HepG2 (cell line): ENCODE data around the gene MAGI1. TPM values are rescaled to one million over a fixed set of nuclear protein-coding genes. Genes with fewer than 3 reads are reported as not detected.

ENCODE experiments used
- ATAC-seq: fragments of 200-7000 bp; cut with Tn5 transposase; 3 replicates; pipeline ENCODE4 v1.9.1; 2020; ENCODE audit warnings: mild to moderate bottlenecking, moderate library complexity
- BruUV-seq: library from RNA; stranded (reverse); fragments of 400-500 nt; replicated peaks from 2 replicates; lab custom pipeline; 2021; lab: Mats Ljungman, UMichigan
- CTCF ChIA-PET: fragments of 300-600 bp; formaldehyde crosslinking; extraction: SDS; loops from one replicate; lab custom pipeline; 2021; ENCODE audit warnings: low total read pairs, inconsistent platforms, low intra/inter-chr PET ratio; lab: Yijun Ruan, JAX
- POLR2A ChIA-PET: fragments of 350-600 bp; sonication (Branson Sonifier 250); formaldehyde crosslinking; loops from one replicate; lab custom pipeline; 2020; ENCODE audit warnings: antibody characterized with exemption, inconsistent platforms; lab: Yijun Ruan, JAX
- DNase-seq: peaks from one replicate; pipeline ENCODE4 v3.0.0-alpha.2; 2015; ENCODE audit warnings: low spot score
- FAIRE-seq: peaks from 3 replicates; lab custom pipeline; 2011; peaks lifted over from hg19 to GRCh38; lab: Jason Lieb, UNC
- H2AFZ ChIP-seq: one replicate; pipeline ENCODE4 v1.6.1; 2011; ENCODE audit warnings: low read length, inconsistent platforms
- H3K27ac ChIP-seq: fragments of 300-600 bp; 3 replicates; pipeline ENCODE4 v1.8.0; 2011; ENCODE audit warnings: mixed run types, mild to moderate bottlenecking, mixed read lengths, low read length, inconsistent platforms; ENCODE audit not compliant: insufficient read depth; ENCODE audit errors: extremely low read length
- H3K27me3 ChIP-seq, 2 experiments: fragments of 200-600 bp in 1 of 2; 2 replicates in 1 of 2; 3 replicates in 1 of 2; pipeline versions ENCODE4 v1.6.0 to v1.8.0; 2011; ENCODE audit warnings: low read length in 2 of 2, mild to moderate bottlenecking in 2 of 2, moderate library complexity in 2 of 2, inconsistent platforms in 1 of 2; ENCODE audit not compliant: insufficient read depth in 2 of 2, control insufficient read depth in 1 of 2
- H3K36me3 ChIP-seq, 2 experiments: fragments of 200-600 bp in 1 of 2; replicated peaks in 1 of 2; 2 replicates in 1 of 2; 3 replicates in 1 of 2; pipeline versions ENCODE4 v1.5.1 to v1.8.0; 2011; ENCODE audit warnings: low read length in 2 of 2, inconsistent platforms in 1 of 2; ENCODE audit not compliant: insufficient read depth in 2 of 2, control insufficient read depth in 1 of 2
- H3K4me1 ChIP-seq: 2 replicates; pipeline ENCODE4 v1.5.1; 2012; ENCODE audit warnings: low read length, inconsistent platforms; ENCODE audit not compliant: insufficient read depth
- H3K4me2 ChIP-seq: 2 replicates; pipeline ENCODE4 v1.6.0; 2011; ENCODE audit warnings: low read depth, low read length, inconsistent platforms
- H3K4me3 ChIP-seq, 3 experiments: fragments of 200-600 bp in 1 of 3; sonication (generic), shearing (Covaris generic) in 1 of 3; replicated peaks in 1 of 3; 2 replicates each; pipeline ENCODE4 v1.5.1; 2011 to 2016; ENCODE audit warnings: low read length in 3 of 3, inconsistent platforms in 2 of 3, low read depth in 2 of 3, mild to moderate bottlenecking in 2 of 3, control low read depth in 1 of 3, mixed read lengths in 1 of 3; ENCODE audit not compliant: insufficient read depth in 1 of 3
- H3K79me2 ChIP-seq: one replicate; pipeline ENCODE4 v1.6.1; 2011; ENCODE audit warnings: low read length, inconsistent platforms; ENCODE audit not compliant: insufficient read depth
- H3K9ac ChIP-seq: 2 replicates; pipeline ENCODE4 v1.6.0; 2011; ENCODE audit warnings: mild to moderate bottlenecking, low read depth, low read length, inconsistent platforms; ENCODE audit not compliant: insufficient read depth
- H3K9me3 ChIP-seq: 2 replicates; pipeline ENCODE4 v1.5.1; 2012; ENCODE audit warnings: mild to moderate bottlenecking, low read length
- H4K20me1 ChIP-seq: 2 replicates; pipeline ENCODE4 v1.6.0; 2011; ENCODE audit warnings: inconsistent platforms, mild to moderate bottlenecking, low read length, moderate library complexity; ENCODE audit not compliant: insufficient read depth
- HMGXB4 ChIP-seq, 2 experiments: sonication (generic) in 1 of 2; formaldehyde crosslinking in 1 of 2; IDR thresholded peaks; 2 replicates each; pipeline versions ENCODE4 v1.4.0 to v1.6.1; 2018 to 2020; ENCODE audit warnings: missing genetic modification reagents in 2 of 2, borderline replicate concordance in 1 of 2, low read depth in 1 of 2, mild to moderate bottlenecking in 1 of 2, missing biosample characterization in 1 of 2
- HOXA3 ChIP-seq: sonication (generic); formaldehyde crosslinking; IDR thresholded peaks from 2 replicates; pipeline ENCODE4 v1.5.0; 2020; ENCODE audit warnings: missing genetic modification reagents
- PCBP1 ChIP-seq: fragments of 200-400 bp; formaldehyde crosslinking; IDR thresholded peaks from 2 replicates; pipeline ENCODE4 v1.6.1; 2017; ENCODE audit warnings: mild to moderate bottlenecking, low read depth, low read length, borderline replicate concordance
- PHF20 ChIP-seq: sonication (generic); formaldehyde crosslinking; IDR thresholded peaks from 2 replicates; pipeline ENCODE4 v1.5.0; 2020; ENCODE audit warnings: mild to moderate bottlenecking, missing genetic modification reagents
- RFX1 ChIP-seq: fragments of 450-650 bp; IDR thresholded peaks from 2 replicates; pipeline ENCODE4 v1.6.1; 2017
- TMF1 ChIP-seq: sonication (generic); formaldehyde crosslinking; IDR thresholded peaks from 2 replicates; pipeline ENCODE4 v1.8.1; 2022; ENCODE audit warnings: low read depth, missing genetic modification reagents
- TOPORS ChIP-seq: sonication (generic); formaldehyde crosslinking; IDR thresholded peaks from 2 replicates; pipeline ENCODE4 v1.8.0; 2023; ENCODE audit warnings: mild to moderate bottlenecking, missing genetic modification reagents
- ZFP36 ChIP-seq: fragments of 150-350 bp; IDR thresholded peaks from 2 replicates; pipeline ENCODE4 v1.6.1; 2018; ENCODE audit warnings: borderline replicate concordance, low read length, low read depth; ENCODE audit not compliant: partially characterized antibody
- ZNF205 ChIP-seq: IDR thresholded peaks from 2 replicates; pipeline ENCODE4 v1.6.1; 2018; ENCODE audit warnings: missing biosample characterization, missing genetic modification reagents
- ZNF564 ChIP-seq: sonication (generic); formaldehyde crosslinking; IDR thresholded peaks from 2 replicates; pipeline ENCODE4 v1.8.1; 2023; ENCODE audit warnings: mild to moderate bottlenecking, missing genetic modification reagents
- ZNF577 ChIP-seq: sonication (generic); formaldehyde crosslinking; IDR thresholded peaks from 2 replicates; pipeline ENCODE4 v1.4.0; 2020; ENCODE audit warnings: mild to moderate bottlenecking, low read depth, missing genetic modification reagents, borderline replicate concordance
- ZNF781 ChIP-seq: sonication (generic); formaldehyde crosslinking; IDR thresholded peaks from 2 replicates; pipeline ENCODE4 v1.5.1; 2020; ENCODE audit warnings: borderline replicate concordance, mild to moderate bottlenecking, missing genetic modification reagents; ENCODE audit errors: not compliant biosample characterization
- ZSCAN30 ChIP-seq: sonication (generic); formaldehyde crosslinking; IDR thresholded peaks from 2 replicates; pipeline ENCODE4 v1.5.0; 2020; ENCODE audit warnings: mild to moderate bottlenecking, missing genetic modification reagents
- WGBS: methylation state at CpG from one replicate; pipeline ENCODE4 v1.1.6; 2017; ENCODE audit warnings: low lambda C conversion rate; 5-methylcytosine and 5-hydroxymethylcytosine counted together
- in situ Hi-C: cut with HindIII; loops from 2 replicates; pipeline ENCODE4 v1.10.0; 2017; ENCODE audit warnings: low pct_unique_long_range_greater_than_20kb; ENCODE audit not compliant: extremely low pct_ligation_motif_present
- intact Hi-C: fragments of 100-400 bp; cut with micrococcal nuclease; formaldehyde crosslinking; loops from one replicate; pipeline ENCODE4 v1.10.0; 2022; ENCODE audit not compliant: unreplicated experiment
- polyA plus RNA-seq, 8 experiments: library from polyadenylated mRNA; depleted of rRNA in 3 of 8; stranded (reverse) in 7 of 8; unstranded in 1 of 8; fragments of >200 nt; fragmentation: Illumina TruSeq in 4 of 8; extraction: Trizol in 4 of 8; gene quantifications; 2 replicates each; pipeline versions ENCODE4 v1.2.1 to v1.2.3, GENCODE V29; 2011 to 2016; ENCODE audit warnings: low read depth in 4 of 8, missing spikeins in 1 of 8, mixed read lengths in 1 of 8; ENCODE audit not compliant: insufficient read depth in 1 of 8
- total RNA-seq, 5 experiments: library from RNA; depleted of rRNA; stranded (reverse); fragments of >200 nt; fragmentation: Illumina TruSeq; extraction: Trizol; gene quantifications; 2 replicates each; pipeline ENCODE4 v1.2.3, GENCODE V29; 2016; ENCODE audit warnings: low read depth in 1 of 5
- TF ChIP-seq, protein P1 (sequence below): sonication (generic); formaldehyde crosslinking; IDR thresholded peaks from 2 replicates; pipeline ENCODE4 v1.5.0; 2020; ENCODE audit warnings: mild to moderate bottlenecking, low read depth, missing genetic modification reagents, borderline replicate concordance
- TF ChIP-seq, protein P2 (sequence below): sonication (generic); formaldehyde crosslinking; IDR thresholded peaks from 2 replicates; pipeline ENCODE4 v1.5.0; 2020; ENCODE audit warnings: missing genetic modification reagents, mild to moderate bottlenecking, borderline replicate concordance
- TF ChIP-seq, protein P3 (sequence below): sonication (generic); formaldehyde crosslinking; IDR thresholded peaks from 2 replicates; pipeline ENCODE4 v1.4.0; 2020; ENCODE audit warnings: low read depth, missing genetic modification reagents

Gene MAGI1
- total and polyA plus RNA-seq, 2 of the 13 experiments (the other 11 are each of a cell fraction or from before 2014, with no cell fraction given) = 22.2 to 26.0 TPM

DNA sequence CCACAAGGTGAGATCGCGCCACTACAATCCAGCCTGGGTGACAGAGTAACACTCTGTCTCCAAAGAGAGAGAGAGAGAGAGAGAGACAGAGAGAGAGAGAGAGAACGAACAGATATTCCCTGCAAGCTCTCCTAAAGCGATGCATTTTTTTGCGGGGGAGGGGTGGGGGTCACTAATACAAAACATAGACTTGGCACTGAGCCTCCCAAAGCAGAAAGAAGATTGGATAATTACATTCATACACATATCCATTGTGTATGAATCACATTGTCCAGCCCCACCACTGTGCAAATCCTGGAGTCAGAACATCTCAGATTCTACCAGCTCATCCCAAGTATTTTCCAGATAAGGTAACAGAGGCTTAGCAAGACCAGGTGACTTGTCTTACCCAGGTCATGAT is 459.9 kb downstream of the MAGI1 start:
- 0 out of 2 replicates have a peak, but pooled peaks cover under 1% of the 10 kb centered on the region for H3K9me3 ChIP-seq
- H3K79me2 ChIP-seq = no peaks in the 10 kb centered on the region
- BruUV-seq = no TSS peak
- no peak overlapping the region for H2AFZ ChIP-seq
- no peaks in the 10 kb centered on the region for H3K27me3 ChIP-seq
- H4K20me1 ChIP-seq = peaks cover 20% of the 10 kb centered on the region
- CTCF ChIA-PET = no interaction called here
- peaks cover 21% of the 10 kb centered on the region for H3K4me1 ChIP-seq
- DNase-seq (no peak), FAIRE-seq (no peak)
- intact Hi-C loops (no loop called here), in situ Hi-C loops (no loop called here)
- no peak overlapping the region for H3K9ac ChIP-seq
- WGBS = 97% methylated on average over 5 of the region's 5 CpGs
- H3K27ac ChIP-seq = no peak overlapping the region
- no peak overlapping the region for H3K4me2 ChIP-seq
- no peak for TF ChIP-seq PCBP1
- no peak for TF ChIP-seq PHF20
- TF ChIP-seq, protein P1, sequence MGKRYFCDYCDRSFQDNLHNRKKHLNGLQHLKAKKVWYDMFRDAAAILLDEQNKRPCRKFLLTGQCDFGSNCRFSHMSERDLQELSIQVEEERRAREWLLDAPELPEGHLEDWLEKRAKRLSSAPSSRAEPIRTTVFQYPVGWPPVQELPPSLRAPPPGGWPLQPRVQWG (CRISPR knock-in tag) = no peak
- no peak for TF ChIP-seq ZNF564 (CRISPR knock-in tag)
- no peak for TF ChIP-seq ZSCAN30 (CRISPR knock-in tag)
- TF ChIP-seq ZNF205 (CRISPR knock-in tag) = no peak
- TF ChIP-seq, protein P2, sequence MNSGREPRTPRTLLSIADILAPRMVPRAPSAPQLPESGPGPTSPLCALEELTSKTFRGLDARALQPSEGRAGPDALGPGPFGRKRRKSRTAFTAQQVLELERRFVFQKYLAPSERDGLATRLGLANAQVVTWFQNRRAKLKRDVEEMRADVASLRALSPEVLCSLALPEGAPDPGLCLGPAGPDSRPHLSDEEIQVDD (CRISPR knock-in tag) = no peak
- TF ChIP-seq ZNF577 (CRISPR knock-in tag) = no peak
- TF ChIP-seq TOPORS (CRISPR knock-in tag) = no peak
- no peak for TF ChIP-seq HMGXB4 (CRISPR knock-in tag; IDR thresholded peaks at IDR 0.05; ENCODE audit: borderline replicate concordance in 1 of 2, low read depth in 1 of 2)
- TF ChIP-seq RFX1 = no peak
- no peak for TF ChIP-seq HOXA3 (CRISPR knock-in tag)
- no peak for TF ChIP-seq TMF1 (CRISPR knock-in tag)
- TF ChIP-seq, protein P3, sequence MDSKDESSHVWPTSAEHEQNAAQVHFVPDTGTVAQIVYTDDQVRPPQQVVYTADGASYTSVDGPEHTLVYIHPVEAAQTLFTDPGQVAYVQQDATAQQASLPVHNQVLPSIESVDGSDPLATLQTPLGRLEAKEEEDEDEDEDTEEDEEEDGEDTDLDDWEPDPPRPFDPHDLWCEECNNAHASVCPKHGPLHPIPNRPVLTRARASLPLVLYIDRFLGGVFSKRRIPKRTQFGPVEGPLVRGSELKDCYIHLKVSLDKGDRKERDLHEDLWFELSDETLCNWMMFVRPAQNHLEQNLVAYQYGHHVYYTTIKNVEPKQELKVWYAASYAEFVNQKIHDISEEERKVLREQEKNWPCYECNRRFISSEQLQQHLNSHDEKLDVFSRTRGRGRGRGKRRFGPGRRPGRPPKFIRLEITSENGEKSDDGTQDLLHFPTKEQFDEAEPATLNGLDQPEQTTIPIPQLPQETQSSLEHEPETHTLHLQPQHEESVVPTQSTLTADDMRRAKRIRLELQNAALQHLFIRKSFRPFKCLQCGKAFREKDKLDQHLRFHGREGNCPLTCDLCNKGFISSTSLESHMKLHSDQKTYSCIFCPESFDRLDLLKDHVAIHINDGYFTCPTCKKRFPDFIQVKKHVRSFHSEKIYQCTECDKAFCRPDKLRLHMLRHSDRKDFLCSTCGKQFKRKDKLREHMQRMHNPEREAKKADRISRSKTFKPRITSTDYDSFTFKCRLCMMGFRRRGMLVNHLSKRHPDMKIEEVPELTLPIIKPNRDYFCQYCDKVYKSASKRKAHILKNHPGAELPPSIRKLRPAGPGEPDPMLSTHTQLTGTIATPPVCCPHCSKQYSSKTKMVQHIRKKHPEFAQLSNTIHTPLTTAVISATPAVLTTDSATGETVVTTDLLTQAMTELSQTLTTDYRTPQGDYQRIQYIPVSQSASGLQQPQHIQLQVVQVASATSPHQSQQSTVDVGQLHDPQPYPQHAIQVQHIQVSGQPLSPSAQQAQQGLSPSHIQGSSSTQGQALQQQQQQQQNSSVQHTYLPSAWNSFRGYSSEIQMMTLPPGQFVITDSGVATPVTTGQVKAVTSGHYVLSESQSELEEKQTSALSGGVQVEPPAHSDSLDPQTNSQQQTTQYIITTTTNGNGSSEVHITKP (CRISPR knock-in tag) = no peak
- no peak for TF ChIP-seq ZNF781 (CRISPR knock-in tag)
- TF ChIP-seq ZFP36 = no peak
- TF ChIP-seq, all 625 proteins: peak for 0
- POLR2A ChIA-PET = no interaction called here
- Histone ChIP-seq H3K36me3 (no peaks in the 10 kb centered on the region), H3K4me3 (no peak overlapping the region)
- ATAC-seq = no peak
